NCI-H2227 (cell line): Measurements from ENCODE around the gene TNFAIP2.
A peak's percentile ranks its signal among the peaks of the same experiment; 100 is the strongest.

Experiments used
- DNase-seq: peaks from one replicate; lab custom pipeline; 2025; ENCODE audit not compliant: unreplicated experiment; lab: John Stamatoyannopoulos, UW

TNFAIP2 gene

DNA sequence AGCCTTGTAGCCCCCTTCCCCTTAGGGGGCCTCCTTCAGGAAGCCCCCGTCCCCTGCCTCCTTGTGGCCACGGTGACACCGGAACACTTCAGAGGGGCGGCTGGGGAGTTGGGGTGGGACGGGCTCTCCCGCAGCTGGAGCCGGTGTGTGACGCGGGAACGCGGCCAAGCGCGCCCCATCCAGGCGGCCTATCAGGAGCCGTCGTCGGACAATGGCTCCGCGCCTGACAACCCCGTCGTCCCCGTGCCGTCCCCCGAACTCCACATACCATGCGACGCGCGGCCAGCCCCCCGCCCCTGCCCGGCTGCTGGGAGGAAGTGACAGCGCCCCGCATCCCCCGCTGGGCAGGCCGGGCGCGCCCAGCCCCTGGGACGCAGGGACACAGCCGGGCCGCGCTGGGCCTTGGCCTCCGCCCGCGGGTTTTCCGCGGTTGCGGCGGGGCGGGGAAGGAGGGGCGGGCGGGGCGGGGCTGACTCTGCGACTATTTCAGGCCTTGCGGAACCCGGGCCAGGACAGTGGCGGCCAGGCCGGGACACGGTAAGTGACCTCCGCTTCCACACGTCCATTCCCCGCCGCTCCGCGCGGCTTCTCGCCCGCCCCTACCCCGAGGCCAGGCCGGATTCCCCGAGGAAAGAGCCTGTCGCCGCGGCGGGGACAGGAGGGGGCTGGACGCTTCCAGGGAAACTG lies at the start of gene TNFAIP2:
TSS of gene TNFAIP2 (plus strand) at position 515 of the 687 bp plus-strand sequence. CDS start 2,997 bp downstream, outside the sequence.
- no peak for DNase-seq

GRCh38 chr14:103073876-103074728 lies 49.2 kb upstream of the TNFAIP2 start:
- no peak for DNase-seq

- no peak for DNase-seq
Measured at GRCh38 chr14:103074729-103075367, 48.4 kb upstream of the TNFAIP2 start.

DNA sequence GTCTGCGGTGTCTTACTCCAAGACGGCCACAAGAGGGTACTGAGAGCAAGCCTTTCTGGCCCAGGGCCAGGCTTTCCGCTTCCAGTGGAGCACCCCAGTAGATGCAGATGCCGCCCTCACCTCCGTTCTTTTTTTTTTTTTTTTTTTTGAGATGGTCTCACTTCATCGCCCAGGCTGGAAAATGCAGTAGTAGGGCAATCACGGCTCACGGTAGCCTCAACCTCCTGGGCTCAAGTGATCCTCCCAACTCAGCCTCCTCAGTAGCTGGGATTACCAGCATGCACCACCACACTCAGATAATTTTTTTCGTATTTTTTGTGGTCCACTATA lies 44.9 kb upstream of the TNFAIP2 start:
- peak; percentile 85 for DNase-seq

DNA sequence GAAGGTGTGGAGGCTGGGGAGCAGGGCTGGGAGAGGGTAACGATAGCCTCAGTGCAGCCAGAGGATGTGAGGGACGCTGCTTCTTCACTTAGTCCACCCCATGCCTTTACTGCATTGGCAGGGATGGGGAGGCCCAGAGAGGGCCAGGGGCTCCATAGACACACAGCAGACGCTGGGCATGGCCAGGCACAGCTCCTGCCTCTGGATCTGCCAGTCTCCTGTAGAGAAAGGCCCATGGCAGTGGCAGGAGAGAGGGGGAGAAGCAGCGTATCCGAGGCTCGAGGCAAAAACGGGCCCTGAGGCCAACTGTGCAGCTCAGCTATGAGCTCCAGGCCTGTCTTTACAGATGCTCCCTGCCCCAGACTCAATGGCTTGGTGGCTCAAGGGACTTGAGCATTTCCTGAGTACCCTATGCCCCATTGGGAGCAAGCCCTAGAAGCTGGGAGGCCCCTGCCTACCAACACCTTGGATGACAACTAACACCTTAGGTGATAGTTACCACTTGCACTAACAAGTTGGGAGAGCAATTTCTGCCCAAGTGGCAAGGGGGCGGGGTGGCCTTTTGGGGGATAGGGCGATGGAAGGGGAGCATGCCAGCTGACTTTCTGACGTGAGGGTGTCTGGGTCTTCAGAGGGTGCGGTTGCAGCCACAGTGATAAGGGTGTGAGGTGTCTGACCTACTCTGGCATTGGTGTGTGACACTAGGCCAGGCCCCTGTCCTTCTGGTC lies 44.2 kb upstream of the TNFAIP2 start:
- no peak for DNase-seq

DNA sequence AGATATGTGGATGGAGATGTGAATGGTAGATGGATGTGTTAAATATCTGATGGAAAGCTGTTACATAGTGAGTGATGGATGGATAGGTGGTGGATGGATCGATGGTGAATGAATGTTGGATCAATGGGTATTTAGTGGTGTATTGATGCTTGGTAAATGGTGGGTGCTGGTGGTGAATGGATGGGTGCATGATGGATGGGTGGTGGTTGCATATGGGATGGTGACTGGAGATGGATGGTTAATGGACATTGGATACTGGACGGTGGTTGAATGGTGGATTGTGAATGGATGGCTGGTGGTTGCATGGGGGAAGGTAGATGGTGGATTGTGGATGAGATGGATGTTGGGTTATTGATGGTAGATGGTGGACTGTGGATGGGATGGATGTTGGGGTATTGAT lies 41.3 kb upstream of the TNFAIP2 start:
- DNase-seq: no peak

DNA sequence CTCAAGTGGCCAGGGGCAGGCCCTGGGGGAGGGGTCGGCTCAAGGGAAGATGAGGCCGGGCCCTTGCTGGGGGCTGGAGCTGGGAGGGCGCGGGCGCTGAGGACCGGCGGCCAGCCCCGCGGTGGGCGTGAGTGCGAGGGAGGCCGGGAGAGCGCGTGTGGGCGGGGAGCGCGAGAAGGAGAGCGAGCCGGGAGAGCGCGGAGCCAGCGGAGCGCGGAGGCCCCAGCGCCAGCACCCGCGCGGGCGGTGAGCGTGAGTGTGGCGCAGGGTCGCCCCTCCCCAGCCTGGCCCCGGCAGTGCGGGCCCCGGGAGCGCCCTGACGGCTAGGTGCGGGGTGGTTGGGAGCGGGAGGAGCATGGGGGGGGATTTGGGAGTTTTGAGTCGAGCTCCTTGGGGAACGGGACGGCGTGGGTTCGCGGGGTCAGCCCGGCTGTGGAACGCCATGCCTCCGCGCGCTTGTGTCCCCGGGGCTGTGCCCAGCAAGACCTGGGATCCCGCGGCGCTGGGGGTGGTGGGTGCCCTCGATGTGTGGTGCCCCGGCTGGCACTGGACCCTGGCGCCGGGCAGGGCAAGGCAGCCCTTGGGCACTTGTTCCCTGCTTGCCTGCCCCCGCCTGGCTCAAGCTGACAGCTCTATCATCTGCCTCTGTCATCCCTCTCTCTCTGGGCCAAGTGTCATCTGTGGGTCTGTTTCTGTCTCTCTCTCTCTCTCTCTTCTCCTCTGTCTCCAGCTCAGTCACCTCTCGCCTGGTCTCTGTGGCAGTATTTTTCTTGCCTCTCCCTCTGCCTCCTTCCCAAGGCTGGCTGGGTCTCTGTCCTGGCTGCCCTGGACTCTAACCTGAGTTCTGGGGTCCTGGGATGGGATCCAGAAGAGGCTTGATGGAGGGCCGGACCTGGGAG lies 39.0 kb upstream of the TNFAIP2 start, which contains the start of gene LBHD2:
TSS of gene LBHD2 (plus strand) at position 190 of the 899 bp plus-strand sequence. CDS start 1,803 bp downstream, outside the sequence.
- DNase-seq: peak; percentile 25

- no peak for DNase-seq
Measured at GRCh38 chr14:103085106-103086091, 37.9 kb upstream of the TNFAIP2 start.

DNA sequence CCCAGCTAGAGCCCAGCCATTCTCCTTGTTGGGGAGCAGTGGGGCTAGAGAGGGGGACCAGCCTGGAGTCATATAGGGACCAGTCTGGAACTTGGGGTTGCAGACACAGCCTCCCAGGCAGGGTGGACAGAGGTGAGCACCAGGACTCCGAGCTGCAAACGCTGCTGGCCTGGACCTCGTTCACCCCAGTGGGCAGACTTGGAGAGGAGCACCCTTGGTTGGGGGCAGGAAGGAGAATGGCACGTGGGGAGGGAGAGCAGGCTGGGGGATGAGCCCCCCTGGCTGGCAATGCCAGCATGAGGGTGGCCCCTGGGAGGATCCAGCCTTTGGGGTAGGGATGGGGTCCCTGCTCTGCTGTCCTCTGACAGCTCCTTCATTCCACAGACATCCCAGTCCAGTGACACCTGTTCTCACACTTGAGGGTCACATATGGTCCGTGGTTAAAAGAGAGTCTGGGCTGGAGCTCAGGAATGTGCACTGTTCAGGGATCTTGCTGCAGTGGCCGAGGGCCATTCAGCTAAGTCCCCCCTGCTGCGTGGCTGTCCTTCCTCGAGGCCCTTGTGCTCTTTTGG lies 36.4 kb upstream of the TNFAIP2 start:
- DNase-seq: no peak

- peak; percentile 55 for DNase-seq
Measured at GRCh38 chr14:103087343-103087835, 35.9 kb upstream of the TNFAIP2 start.

- no peak for DNase-seq
Measured at GRCh38 chr14:103088921-103089320, 34.3 kb upstream of the TNFAIP2 start.

DNA sequence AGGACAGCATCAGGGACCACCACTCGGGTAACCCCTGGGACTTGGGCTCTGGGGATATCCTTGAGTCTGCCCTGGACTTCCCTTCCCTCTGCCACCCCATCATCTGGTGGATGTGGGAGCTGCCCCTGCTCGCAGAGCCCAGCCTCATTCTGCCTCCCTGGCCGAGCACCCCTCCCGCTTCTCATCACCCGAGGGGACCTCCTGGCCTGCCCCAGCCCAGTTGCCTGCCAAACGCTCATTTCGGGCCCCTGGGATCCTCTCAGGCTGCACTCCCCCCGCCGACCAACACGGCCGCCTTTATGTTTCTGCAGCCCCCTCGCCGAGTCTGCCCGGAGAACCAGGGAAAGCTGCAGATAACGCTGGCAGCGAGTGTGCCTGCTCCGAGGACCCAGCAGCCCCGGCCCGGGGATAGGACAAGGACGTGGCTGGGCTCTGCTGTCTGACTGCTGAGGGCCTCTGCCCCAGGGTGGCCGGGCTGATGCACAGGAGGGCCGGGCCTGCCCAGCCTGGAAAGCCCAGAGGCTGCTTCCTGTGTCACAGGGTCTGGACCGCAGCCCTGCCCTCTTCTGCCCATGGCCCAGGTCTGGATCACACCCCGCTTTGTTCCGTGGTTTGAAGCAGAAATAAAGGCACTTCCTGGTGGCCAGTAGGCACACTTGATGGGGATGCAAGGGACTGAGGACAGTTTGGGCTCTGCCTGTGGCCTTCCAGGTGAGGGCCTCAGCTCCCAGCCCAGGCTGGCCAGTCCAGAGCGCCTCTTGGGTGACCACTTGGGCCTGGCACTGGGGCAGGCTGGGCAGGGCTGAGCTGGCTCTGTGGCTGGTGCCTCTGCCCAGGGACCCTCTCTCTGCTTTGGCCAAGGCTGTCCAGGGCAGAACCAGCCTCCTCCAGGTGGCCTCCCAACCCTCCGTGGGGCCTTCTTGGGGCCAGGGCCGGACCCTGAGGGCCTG lies 33.6 kb upstream of the TNFAIP2 start:
- no peak for DNase-seq

DNA sequence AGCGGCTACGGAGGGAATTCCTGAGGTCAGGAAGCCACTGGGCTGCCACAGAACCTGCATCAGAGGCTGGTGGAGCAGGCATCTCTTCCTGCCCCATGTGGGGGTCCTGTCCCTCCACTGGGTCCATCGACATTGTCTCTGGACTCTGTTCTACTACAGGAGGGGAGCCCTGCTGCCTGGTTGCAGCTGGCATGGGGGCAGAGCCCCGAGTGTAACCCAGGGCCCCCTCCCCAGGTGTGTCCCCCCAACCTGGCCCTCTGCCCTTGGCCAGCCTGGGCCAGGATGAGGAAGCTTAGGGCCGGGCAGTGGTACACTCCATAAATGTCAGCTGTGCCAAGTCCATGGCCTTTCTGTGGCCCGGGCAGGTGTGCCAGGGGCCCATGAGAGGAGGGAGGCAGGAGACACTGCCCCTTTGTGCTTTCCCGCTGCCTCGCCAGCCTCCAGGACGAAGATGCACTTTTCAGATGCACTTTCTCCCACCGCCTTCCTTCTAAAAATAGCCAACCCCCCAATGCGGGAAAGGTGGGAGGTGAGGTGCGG lies 32.7 kb upstream of the TNFAIP2 start:
- no peak for DNase-seq

GRCh38 chr14:103091041-103091882 lies 32.0 kb upstream of the TNFAIP2 start:
- DNase-seq: peak; percentile 52

DNA sequence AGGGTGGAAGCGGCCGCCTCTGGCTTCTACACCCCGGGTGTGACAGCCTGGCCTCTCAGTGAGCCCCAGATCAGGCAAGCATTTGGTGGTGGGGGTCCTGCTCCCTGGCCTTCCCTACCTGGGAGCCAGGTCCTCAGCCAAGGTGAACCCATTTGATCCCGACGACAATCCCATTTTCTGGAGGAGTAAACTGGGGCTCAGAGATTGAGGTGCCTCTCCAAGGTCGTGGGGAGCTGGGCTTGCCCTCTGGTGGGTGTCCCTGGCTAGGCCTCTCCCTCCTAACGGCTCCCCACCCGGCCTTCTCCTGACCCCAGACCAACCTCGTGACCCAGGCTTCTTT lies 31.4 kb upstream of the TNFAIP2 start:
- DNase-seq: no peak

DNA sequence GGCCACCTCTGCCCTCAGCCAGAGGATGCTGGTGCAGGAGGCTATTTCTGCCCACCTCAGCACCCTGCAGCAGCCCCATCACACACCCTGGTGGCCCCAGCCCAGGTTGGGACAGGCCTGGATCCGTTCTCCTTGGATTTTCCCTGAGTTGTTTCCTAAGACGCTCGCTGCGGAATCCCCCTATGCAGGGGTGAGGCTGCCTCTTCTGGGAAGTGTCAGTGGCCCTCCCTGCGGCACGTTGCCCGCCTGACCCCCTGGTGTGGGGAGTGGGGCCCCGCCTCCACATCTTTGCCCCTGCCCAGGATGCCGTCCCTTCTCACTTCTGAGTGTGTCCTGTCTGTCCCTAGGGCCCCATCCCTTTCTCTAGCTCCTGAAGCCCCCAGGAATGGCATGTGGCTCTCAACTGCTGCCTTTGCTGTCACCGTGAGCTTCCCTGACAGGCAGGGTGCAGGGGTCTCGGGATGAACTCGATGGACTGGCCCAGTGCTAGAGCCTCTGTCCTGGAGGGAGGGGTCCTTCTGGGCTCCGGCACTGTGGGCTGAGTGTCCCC lies 29.3 kb upstream of the TNFAIP2 start:
- no peak for DNase-seq
